SK-N-SH (cell line): ENCODE measurements around the gene PLOD3. TPM values are rescaled to one million over a fixed set of nuclear protein-coding genes. Genes with fewer than 3 reads are reported as not detected.

Experiments
- CTCF ChIA-PET: fragments of 300-600, 350-600 bp; formaldehyde crosslinking; extraction: SDS; loops from one replicate; lab custom pipeline; 2021; lab: Yijun Ruan, JAX
- POLR2A ChIA-PET: fragments of 350-600 bp; sonication (Branson Sonifier 250); formaldehyde crosslinking; extraction: SDS; loops from one replicate; lab custom pipeline; 2020; ENCODE audit warnings: antibody characterized with exemption, inconsistent platforms; lab: Yijun Ruan, JAX
- DNase-seq: peaks from one replicate; pipeline ENCODE4 v3.0.0; 2012
- H2AFZ ChIP-seq: fragments of 200-600 bp; sonication (generic); 2 replicates; pipeline ENCODE4 v1.8.1; 2016; ENCODE audit warnings: antibody characterized with exemption, mild to moderate bottlenecking, low read depth
- H3F3A ChIP-seq: fragments of 200-600 bp; sonication (generic); replicated peaks from 2 replicates; pipeline ENCODE3; 2016; ENCODE audit warnings: antibody characterized with exemption, mild to moderate bottlenecking; ENCODE audit not compliant: insufficient read depth
- H3K27ac ChIP-seq, 2 experiments: fragments of 200-500 bp in 1 of 2; fragments of 200-600 bp in 1 of 2; sonication (Bioruptor generic) in 1 of 2; sonication (generic), shearing (Covaris generic) in 1 of 2; 2 replicates each; pipeline versions ENCODE4 v1.5.1 to v1.6.1; 2014 to 2016; ENCODE audit warnings: low read depth in 2 of 2, inconsistent platforms in 1 of 2, low read length in 1 of 2, mild to moderate bottlenecking in 1 of 2, mixed read lengths in 1 of 2
- H3K27me3 ChIP-seq: fragments of 200-600 bp; sonication (generic), shearing (Covaris generic); 2 replicates; pipeline ENCODE4 v1.6.1; 2016; ENCODE audit warnings: mixed run types; ENCODE audit not compliant: insufficient read depth
- H3K36me3 ChIP-seq, 2 experiments: fragments of 200-500 bp in 1 of 2; fragments of 200-600 bp in 1 of 2; sonication (Bioruptor generic) in 1 of 2; sonication (generic) in 1 of 2; replicated peaks in 1 of 2; 2 replicates each; pipeline versions ENCODE3 to v1.5.1; 2014 to 2016; ENCODE audit warnings: low read length in 1 of 2, mild to moderate bottlenecking in 1 of 2; ENCODE audit not compliant: insufficient read depth in 2 of 2, control insufficient read depth in 1 of 2
- H3K4me1 ChIP-seq, 2 experiments: fragments of 200-500 bp in 1 of 2; fragments of 200-600 bp in 1 of 2; sonication (Bioruptor generic) in 1 of 2; sonication (generic), shearing (Covaris generic) in 1 of 2; 2 replicates each; pipeline versions ENCODE4 v1.5.1 to v1.6.1; 2014 to 2016; ENCODE audit warnings: low read depth in 1 of 2, low read length in 1 of 2, mixed run types in 1 of 2; ENCODE audit not compliant: insufficient read depth in 2 of 2, control insufficient read depth in 1 of 2
- H3K4me2 ChIP-seq: fragments of 200-600 bp; sonication (generic), shearing (Covaris generic); 2 replicates; pipeline ENCODE4 v1.6.1; 2017; ENCODE audit warnings: mixed run types
- H3K4me3 ChIP-seq, 2 experiments: fragments of 200-500 bp in 1 of 2; fragments of 200-600 bp in 1 of 2; sonication (Bioruptor generic) in 1 of 2; sonication (generic), shearing (Covaris generic) in 1 of 2; 2 replicates each; pipeline versions ENCODE4 v1.5.1 to v1.8.1; 2014 to 2016; ENCODE audit warnings: low read depth in 2 of 2, inconsistent platforms in 1 of 2, low read length in 1 of 2, mild to moderate bottlenecking in 1 of 2, mixed read lengths in 1 of 2, moderate library complexity in 1 of 2
- H3K79me2 ChIP-seq: fragments of 200-600 bp; sonication (generic); 2 replicates; pipeline ENCODE4 v1.8.1; 2017; ENCODE audit warnings: mild to moderate bottlenecking; ENCODE audit not compliant: insufficient read depth
- H3K9ac ChIP-seq: fragments of 200-600 bp; sonication (generic); 2 replicates; pipeline ENCODE4 v1.6.1; 2017; ENCODE audit warnings: mixed run types
- H3K9me2 ChIP-seq: fragments of 200-600 bp; sonication (generic); 2 replicates; pipeline ENCODE4 v1.6.1; 2017; ENCODE audit warnings: mixed run types
- H3K9me3 ChIP-seq: fragments of 200-600 bp; sonication (generic); 2 replicates; pipeline ENCODE4 v1.6.1; 2017; ENCODE audit warnings: mixed run types, mild to moderate bottlenecking, moderate library complexity
- H4K20me1 ChIP-seq: fragments of 200-600 bp; sonication (generic); 2 replicates; pipeline ENCODE4 v1.6.1; 2017; ENCODE audit warnings: mild to moderate bottlenecking, mixed run types; ENCODE audit not compliant: insufficient read depth
- CTCF ChIP-seq: fragments of 200-600 bp; sonication (generic); IDR thresholded peaks from 2 replicates; pipeline ENCODE4 v1.6.1; 2017; ENCODE audit warnings: antibody characterized with exemption, mild to moderate bottlenecking, moderate library complexity
- ELF1 ChIP-seq: IDR thresholded peaks from 2 replicates; pipeline ENCODE4 v1.4.0; 2012
- EP300 ChIP-seq, 2 experiments: IDR thresholded peaks; 2 replicates each; pipeline versions ENCODE4 v1.4.0 to v1.6.1; 2012; ENCODE audit warnings: borderline replicate concordance in 1 of 2, low read depth in 1 of 2, low read length in 1 of 2
- FOSL2 ChIP-seq: IDR thresholded peaks from 2 replicates; pipeline ENCODE4 v1.4.0; 2012; ENCODE audit warnings: low read depth, mild to moderate bottlenecking, moderate library complexity, borderline replicate concordance
- GABPA ChIP-seq: IDR thresholded peaks from 2 replicates; pipeline ENCODE4 v1.4.0; 2012; ENCODE audit warnings: low read depth, mild to moderate bottlenecking
- GATA2 ChIP-seq: sonication (generic); formaldehyde crosslinking; IDR thresholded peaks from 2 replicates; pipeline ENCODE4 v1.5.0; 2020; ENCODE audit warnings: mild to moderate bottlenecking, missing genetic modification reagents
- MEF2A ChIP-seq: IDR thresholded peaks from 2 replicates; pipeline ENCODE4 v1.4.0; 2012; ENCODE audit warnings: low read depth, borderline replicate concordance
- NFIC ChIP-seq: IDR thresholded peaks from 2 replicates; pipeline ENCODE4 v1.4.0; 2012; ENCODE audit warnings: borderline replicate concordance
- NRF1 ChIP-seq: IDR thresholded peaks from 2 replicates; pipeline ENCODE4 v1.6.1; 2012; ENCODE audit warnings: low read depth, mild to moderate bottlenecking, low read length
- RCOR1 ChIP-seq: fragments of 150-350 bp; IDR thresholded peaks from 2 replicates; pipeline ENCODE4 v1.6.1; 2017; ENCODE audit warnings: antibody characterized with exemption, low read length
- TAF1 ChIP-seq: IDR thresholded peaks from 2 replicates; pipeline ENCODE4 v1.6.1; 2012; ENCODE audit warnings: low read depth, mild to moderate bottlenecking, low read length, moderate library complexity, borderline replicate concordance
- TCF12 ChIP-seq: IDR thresholded peaks from 2 replicates; pipeline ENCODE4 v1.4.0; 2012
- USF1 ChIP-seq: IDR thresholded peaks from 2 replicates; pipeline ENCODE4 v1.4.0; 2012; ENCODE audit warnings: low read depth, borderline replicate concordance
- USF2 ChIP-seq: fragments of 150-350 bp; IDR thresholded peaks from 2 replicates; pipeline ENCODE4 v1.6.1; 2017; ENCODE audit warnings: antibody characterized with exemption, low read length, low read depth, borderline replicate concordance
- YY1 ChIP-seq: IDR thresholded peaks from 2 replicates; pipeline ENCODE4 v1.4.0; 2012; ENCODE audit warnings: low read depth, mild to moderate bottlenecking
- WGBS: methylation state at CpG from one replicate; pipeline ENCODE4 v1.1.6; 2017; ENCODE audit warnings: low lambda C conversion rate; 5-methylcytosine and 5-hydroxymethylcytosine counted together
- polyA plus RNA-seq, 3 experiments: library from polyadenylated mRNA; depleted of rRNA; stranded (reverse); fragments of >200 nt; gene quantifications; 2 replicates each; pipeline ENCODE4 v1.2.3, GENCODE V29; 2012

Gene PLOD3
- polyA plus RNA-seq, 1 of the 3 experiments (the other 2 are of a cell fraction) = 276 TPM

- H3K9me3 ChIP-seq = no peaks in the 10 kb centered on the region
- peaks cover 24% of the 10 kb centered on the region for H4K20me1 ChIP-seq
- DNase-seq = no peak
- H3K9ac ChIP-seq = no peak overlapping the region
- peaks cover 0 to 10% of the 10 kb centered on the region in 2 experiments; a peak in 1 of 4 replicates for H3K4me1 ChIP-seq
- H3K27me3 ChIP-seq = 0 out of 2 replicates have a peak, but pooled peaks cover 4% of the 10 kb centered on the region
- 99% methylated on average over 3 of the region's 3 CpGs for WGBS
- TF ChIP-seq TCF12 (no peak), GATA2 (CRISPR knock-in tag) (no peak), FOSL2 (no peak), YY1 (no peak), NRF1 (no peak), NFIC (no peak), TAF1 (no peak), USF1 (no peak), EP300 (IDR thresholded peaks at IDR 0.05; ENCODE audit: borderline replicate concordance in 1 of 2, low read depth in 1 of 2, low read length in 1 of 2) (no peak), MEF2A (no peak), GABPA (no peak), ELF1 (no peak), USF2 (no peak), RCOR1 (no peak)
- TF ChIP-seq, all 33 proteins: peak for 0
- Histone ChIP-seq H3K4me3 (0 out of 4 replicates have a peak overlapping the region, but pooled peaks of 1 of the 2 experiments have one; percentile 89), H3K79me2 (peaks cover 64% of the 10 kb centered on the region), H3F3A (peaks cover 3% of the 10 kb centered on the region), H3K9me2 (no peaks in the 10 kb centered on the region), H3K4me2 (peak overlapping the region; percentile 83), H2AFZ (no peak overlapping the region), H3K27ac (no peak overlapping the region), H3K36me3 (peaks cover 3 to 34% of the 10 kb centered on the region in 2 experiments)
- ChIA-PET CTCF (interaction anchor here (1.1 to 5.8 kb wide), 2 partner anchors 32 to 40 kb away, joined by 3 to 38 read pairs; no protein-coding TSS in a partner anchor), POLR2A (no interaction called here)
These were observed 32.9 kb upstream of the PLOD3 start for GRCh38 chr7:101250324-101250723.

- CTCF ChIA-PET = interaction anchor here (1.1 to 6.0 kb wide), 7 partner anchors 11 to 106 kb away, joined by 3 to 53 read pairs (median 4); partner anchors contain the start of gene CLDN15
- 94% methylated on average over 5 of the region's 5 CpGs for WGBS
These were observed 30.9 kb upstream of the PLOD3 start for GRCh38 chr7:101248276-101248675.

More at GRCh38 chr7:101248276-101248675, 30.9 kb upstream of the PLOD3 start:
- peaks cover 5% of the 10 kb centered on the region for H3F3A ChIP-seq
- peaks cover 28% of the 10 kb centered on the region for H4K20me1 ChIP-seq
- H2AFZ ChIP-seq = no peak overlapping the region
- no peak overlapping the region for H3K4me3 ChIP-seq
- H3K9ac ChIP-seq = no peak overlapping the region
- no peaks in the 10 kb centered on the region for H3K9me3 ChIP-seq
- no peak overlapping the region for H3K4me2 ChIP-seq
- TF ChIP-seq CTCF (peak; percentile 16; the same call in 1 of the 2 replicates), EP300 (IDR thresholded peaks at IDR 0.05; ENCODE audit: borderline replicate concordance in 1 of 2, low read depth in 1 of 2, low read length in 1 of 2) (no peak)
- TF ChIP-seq, all 33 proteins: peak for 1
- no peak overlapping the region for H3K27ac ChIP-seq
- peaks cover 3 to 38% of the 10 kb centered on the region in 2 experiments for H3K36me3 ChIP-seq
- no peak for DNase-seq
- peaks cover 5 to 17% of the 10 kb centered on the region in 2 experiments; a peak in 1 of 4 replicates for H3K4me1 ChIP-seq
- POLR2A ChIA-PET = no interaction called here
- peaks cover 79% of the 10 kb centered on the region for H3K79me2 ChIP-seq
- H3K9me2 ChIP-seq = no peaks in the 10 kb centered on the region
- no peaks in the 10 kb centered on the region for H3K27me3 ChIP-seq
